Right lobe of liver (tissue), 4 donors: ENCODE data around the gene AOAH.

ENCODE experiments used
- CTCF ChIP-seq, 4 donors: fragments of 200-600 bp in 3 of 4; fragments of 450-650 bp in 1 of 4; IDR thresholded peaks; one replicate each; pipeline versions ENCODE4 v1.5.1 to v1.8.0; 2016 to 2022; ENCODE audit warnings: antibody characterized with exemption in 4 of 4, mild to moderate bottlenecking in 2 of 4
- POLR2A ChIP-seq: fragments of 450-650 bp; IDR thresholded peaks from one replicate; pipeline ENCODE4 v1.6.1; 2017; ENCODE audit warnings: antibody characterized with exemption, mild to moderate bottlenecking
- donor health status: DM: no; HTN: no; CAD: no.
- donor health status: DM: no; HTN: no; CAD: no.
- donor health status: DM: no; HTN: yes; CAD: no.

GRCh38 chr7:36707898-36708297 is 16.4 kb downstream of the AOAH start:
- TF ChIP-seq CTCF (IDR thresholded peaks at IDR 0.05) (no peak), POLR2A (no peak)
